Muscle of arm (tissue), 12 donors: ENCODE data around the gene LPIN1. TPM values are rescaled to one million over a fixed set of nuclear protein-coding genes. Genes with fewer than 3 reads are reported as not detected.
"Not testable (repeated sequence)": the region's sequence is repeated elsewhere in the genome, so short reads cannot be mapped to it uniquely, and the experiment has no call there.

Experiments used
- DNase-seq: peaks from one replicate; pipeline ENCODE4 v3.0.0-alpha.2; 2013
- polyA plus RNA-seq, 12 donors: library from polyadenylated mRNA; unstranded; fragments of 120-200 nt; gene quantifications; one replicate each; pipeline ENCODE4 v1.2.1, GENCODE V29; 2013; ENCODE audit not compliant: insufficient read length in 12 of 12

The LPIN1 gene
- polyA plus RNA-seq, 12 donors, result 13.8 to 207 (median 21.0) TPM

DNA sequence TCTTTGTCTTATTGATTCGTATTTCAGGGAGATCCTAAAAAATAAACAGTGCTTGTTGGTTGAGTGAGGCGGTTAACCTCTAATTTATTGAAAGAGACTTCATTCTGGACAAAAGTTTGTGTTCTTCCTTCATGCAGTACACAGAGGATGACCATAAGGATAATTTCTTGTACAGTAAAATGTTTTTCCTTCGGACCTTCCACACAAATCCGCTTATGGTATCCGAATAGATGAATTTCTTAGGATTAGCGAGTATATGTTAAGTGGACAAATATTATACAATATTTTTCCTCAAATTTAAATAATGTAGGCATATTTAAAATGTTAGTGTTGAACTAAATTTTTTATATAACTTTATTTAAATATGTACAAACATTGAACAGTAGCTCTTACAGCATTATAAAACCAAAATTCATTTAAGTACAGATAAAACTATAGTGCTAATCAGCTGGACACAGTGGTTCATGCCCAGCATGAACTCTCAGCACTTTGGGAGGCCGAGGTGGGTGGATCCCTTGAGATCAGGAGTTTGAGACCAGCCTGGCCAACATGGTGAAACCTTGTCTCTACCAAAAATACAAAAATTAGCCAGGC lies 84.4 kb downstream of the LPIN1 start:
- DNase-seq, result no peak

DNA sequence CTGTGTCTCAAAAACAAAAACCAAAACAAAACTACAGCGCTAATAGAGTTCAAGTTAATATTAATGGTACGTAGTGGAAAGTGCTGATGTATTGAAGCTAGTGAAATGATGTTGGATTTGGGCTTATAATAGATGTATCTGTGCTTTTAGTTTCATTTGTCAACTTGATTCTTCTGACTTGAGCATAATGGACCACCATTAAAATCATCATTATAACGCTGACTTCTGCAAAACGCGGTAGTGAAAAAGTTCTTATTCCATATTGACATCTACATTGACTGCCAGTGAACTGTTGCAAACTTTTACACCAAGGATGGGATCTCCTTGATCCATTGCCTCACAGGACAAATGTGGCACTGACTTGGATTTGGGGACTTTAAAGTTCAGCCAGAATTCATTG lies 85.0 kb downstream of the LPIN1 start:
- no peak for DNase-seq

DNA sequence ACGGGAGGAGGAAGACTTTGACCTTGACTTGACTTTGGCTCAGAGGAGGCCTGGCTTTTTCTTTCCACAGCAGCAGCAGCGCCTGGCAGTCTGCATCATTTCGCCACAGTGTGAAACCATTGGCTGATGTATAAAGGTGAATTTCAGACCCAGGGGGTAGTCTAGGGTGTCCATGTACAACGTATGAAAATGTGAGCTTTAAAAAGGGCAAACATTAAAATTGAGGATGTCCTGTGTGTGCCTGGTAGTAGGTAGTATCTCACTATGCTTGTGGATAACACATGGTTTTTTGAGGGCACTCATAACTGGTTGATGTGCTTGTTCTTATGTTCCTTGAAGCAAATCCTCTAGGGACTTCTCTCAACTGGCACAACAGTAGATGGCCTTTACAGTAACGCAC lies 86.1 kb downstream of the LPIN1 start:
- no peak for DNase-seq

- DNase-seq, result no peak
These were observed 87.2 kb downstream of the LPIN1 start for GRCh38 chr2:11833601-11834000.

GRCh38 chr2:11835403-11835802 lies 89.0 kb downstream of the LPIN1 start:
- no peak for DNase-seq

DNA sequence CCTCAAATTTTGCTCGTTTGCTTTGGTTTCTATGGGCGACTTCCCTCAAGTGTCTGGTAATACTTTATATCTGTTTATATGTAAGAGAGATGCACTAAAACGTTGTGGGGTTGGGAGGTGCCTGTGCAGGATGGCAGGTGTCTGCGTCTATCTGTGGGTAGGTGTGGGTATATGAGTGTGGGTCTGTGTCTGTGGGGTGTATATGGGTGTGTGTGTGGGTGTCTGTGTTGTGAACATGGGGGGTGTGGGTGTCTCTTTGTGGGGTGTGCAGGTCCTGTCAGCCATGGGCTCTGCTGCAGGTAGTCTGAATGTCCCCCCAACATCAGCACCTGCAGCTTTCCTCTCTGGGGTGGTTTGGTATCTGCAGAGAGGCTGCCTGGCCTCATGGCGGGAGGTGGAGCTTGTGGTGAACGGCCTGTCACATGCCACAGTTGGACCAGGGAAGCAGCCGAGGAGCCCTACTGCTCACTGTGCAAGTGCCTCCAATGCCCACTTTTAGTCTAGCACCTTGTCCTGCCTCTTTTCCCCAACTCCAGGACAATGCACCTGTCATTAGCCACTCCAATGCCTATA lies 90.3 kb downstream of the LPIN1 start:
- no peak for DNase-seq

- DNase-seq, result no peak
These were observed 91.7 kb downstream of the LPIN1 start for GRCh38 chr2:11837875-11838734.

GRCh38 chr2:11839916-11840315 lies 93.5 kb downstream of the LPIN1 start:
- DNase-seq, result no peak

DNA sequence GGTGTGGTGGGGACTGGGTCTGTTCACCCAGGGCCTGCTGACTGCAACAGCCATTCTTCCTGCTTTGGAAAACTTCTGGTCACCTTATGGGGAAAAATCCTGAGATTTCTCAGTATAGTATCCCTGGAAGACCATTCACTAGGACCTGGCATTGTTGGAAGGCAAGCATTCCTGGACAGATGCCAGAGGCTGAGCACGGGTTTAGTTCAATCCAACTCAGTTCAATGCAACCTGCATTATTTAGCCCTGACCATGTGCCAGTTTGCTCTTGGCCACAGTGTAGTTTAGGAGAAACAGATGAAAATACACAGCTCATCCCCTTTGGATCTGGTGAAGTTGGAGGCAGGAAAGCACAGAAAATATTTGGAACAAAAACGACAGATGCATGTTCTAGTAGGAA lies 95.9 kb downstream of the LPIN1 start:
- DNase-seq, result no peak

- not testable (repeated sequence) for DNase-seq
These were observed 98.4 kb downstream of the LPIN1 start for GRCh38 chr2:11844798-11845197.

- DNase-seq, result not testable (repeated sequence)
These were observed 101.5 kb downstream of the LPIN1 start for GRCh38 chr2:11847935-11848334.

DNA sequence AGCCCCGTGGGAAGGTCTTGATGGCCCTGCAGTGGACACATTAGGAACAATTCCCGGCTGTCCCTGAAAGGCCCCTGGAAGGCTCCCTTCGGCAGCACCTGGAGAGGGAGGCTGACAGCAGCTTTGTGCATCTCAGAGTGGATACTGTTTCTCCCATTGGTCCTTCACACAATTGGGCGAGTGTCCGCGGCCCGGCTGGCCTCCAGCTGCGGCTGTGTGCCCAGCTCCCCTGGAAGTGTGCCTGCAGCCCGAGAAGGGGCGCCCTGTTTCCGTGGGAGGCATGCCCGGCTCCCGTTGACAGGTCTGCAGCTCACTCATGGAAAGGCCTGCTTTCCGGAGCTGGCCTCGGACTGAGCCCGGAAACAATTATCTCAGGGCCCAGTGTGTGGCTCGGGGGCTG lies 103.7 kb downstream of the LPIN1 start:
- no peak for DNase-seq

DNA sequence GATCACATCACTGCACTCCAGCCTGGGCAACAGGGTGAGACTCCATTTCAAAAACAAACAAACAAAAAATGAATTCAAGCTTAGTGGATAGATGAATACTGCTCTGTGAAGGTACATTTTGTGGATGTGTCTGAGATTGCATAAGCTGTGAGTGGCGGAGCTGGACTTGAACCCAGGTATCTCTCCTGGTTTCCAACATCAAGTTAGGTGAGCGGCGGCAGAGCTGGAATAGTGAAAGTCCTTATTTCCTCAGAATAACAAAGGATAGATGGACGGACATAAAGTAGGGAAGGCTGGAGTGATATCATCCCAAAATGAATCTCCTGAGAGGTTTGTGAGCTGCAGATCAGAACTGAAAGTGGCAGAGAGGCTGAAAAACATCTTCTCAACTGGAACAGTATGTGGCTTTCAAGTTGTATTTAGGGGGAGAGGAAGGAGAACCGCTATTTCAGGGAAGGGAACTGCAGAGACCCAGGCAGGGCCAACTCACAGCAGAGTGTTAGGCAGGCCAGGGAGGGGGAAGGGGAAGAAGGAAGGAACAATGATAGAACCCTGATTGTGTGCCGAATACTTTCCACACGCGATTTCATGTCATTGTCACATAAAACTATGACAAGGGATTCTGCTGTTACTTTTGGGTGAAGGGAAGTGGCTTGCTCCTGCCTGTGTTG lies 106.2 kb downstream of the LPIN1 start:
- DNase-seq, result no peak

DNA sequence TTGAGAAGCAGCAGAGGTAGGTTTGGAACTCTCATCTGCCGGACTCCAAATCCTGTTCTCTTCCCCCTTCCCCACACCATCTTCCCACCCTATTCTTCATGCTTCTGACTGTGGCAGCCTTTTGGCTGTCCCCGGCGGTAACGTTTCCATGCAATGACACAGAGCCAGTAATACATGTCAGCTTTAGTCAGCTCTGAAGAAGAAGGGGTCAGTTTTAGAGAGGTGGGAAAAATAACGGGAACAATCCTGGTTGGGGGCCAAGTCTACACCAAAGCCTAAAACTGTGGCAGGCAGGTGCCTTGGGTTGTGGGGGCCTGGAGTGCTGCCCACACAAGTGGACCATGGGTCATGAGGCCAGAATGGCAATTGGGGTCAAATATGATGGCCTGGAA lies 106.8 kb downstream of the LPIN1 start:
- DNase-seq, result no peak

- DNase-seq, result no peak
These were observed 108.8 kb downstream of the LPIN1 start for GRCh38 chr2:11855064-11855760.

DNA sequence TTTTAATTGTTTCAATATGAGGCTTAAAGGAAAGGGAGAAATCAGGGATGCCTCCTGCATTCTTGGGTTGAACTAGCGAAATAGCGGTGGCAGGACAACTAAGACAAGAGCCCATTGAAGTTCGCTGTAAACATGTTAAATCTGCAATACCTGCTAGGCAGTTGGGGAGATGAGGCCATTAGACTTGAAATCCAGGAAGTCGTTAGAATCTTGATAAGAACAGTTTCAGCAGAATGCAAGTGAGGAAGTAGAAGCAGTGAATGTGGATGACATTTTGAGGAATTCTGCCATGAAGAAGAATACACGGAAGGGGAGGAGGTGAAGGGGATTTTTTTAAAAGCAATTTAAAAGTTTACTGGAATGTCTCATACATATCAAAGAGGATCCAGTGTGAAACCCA lies 109.7 kb downstream of the LPIN1 start:
- DNase-seq, result no peak

DNA sequence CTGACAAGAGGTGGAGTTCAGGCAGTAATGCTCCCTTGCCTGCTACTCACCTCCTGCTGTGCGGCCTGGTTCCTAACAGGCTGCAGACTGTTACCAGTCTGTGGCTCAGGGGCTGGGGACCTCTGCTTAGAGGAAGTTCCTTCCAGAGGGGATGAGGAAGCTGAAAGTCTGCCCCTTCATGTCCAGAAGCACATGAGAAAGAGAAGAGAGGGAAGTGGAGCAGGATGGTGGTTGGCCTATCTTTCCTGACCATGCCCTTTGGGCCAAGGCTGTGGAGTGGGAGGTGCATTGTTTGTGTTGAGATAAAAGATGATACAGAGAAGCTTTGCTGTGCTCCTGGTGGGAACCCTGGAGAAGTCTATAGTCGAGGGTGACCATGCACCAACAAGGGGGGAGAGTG lies 112.5 kb downstream of the LPIN1 start:
- DNase-seq, result no peak

DNA sequence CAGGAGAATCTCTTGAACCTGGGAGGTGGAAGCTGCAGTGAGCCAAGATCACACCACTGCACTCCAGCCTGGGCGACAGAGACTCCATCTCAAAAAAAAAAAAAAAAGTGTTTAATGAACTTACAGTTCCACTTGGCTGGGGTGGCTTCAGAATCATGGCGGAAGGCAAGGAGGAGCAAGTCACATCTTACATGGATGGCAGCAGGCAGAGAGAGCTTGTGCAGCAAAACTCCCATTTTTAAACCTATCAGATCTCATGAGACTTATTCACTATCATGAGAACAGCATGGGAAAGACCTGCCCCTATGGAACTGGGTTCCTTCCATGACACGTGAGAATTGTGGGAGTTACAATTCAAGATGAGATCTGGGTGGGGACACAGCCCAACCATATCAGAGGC lies 113.5 kb downstream of the LPIN1 start:
- not testable (repeated sequence) for DNase-seq

DNA sequence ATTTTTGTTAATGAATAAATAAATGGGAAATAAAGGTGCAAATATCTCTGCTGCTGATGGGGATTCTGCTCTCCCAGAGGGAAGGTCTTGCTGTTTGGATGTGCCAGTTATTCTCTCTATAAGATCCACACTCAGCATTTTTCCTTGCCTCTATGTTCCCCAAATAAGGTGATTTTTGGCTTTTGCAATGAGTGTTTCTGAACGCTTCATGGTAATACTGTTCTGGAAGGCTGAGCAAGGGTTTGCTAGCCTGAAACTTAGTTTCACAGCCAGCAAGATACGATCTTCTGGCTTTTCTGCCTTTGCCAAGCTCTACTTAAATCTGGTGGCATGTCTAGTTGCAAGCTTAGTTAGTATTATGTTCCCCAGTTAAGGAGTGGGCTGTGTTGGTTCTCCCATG lies 114.6 kb downstream of the LPIN1 start:
- DNase-seq, result no peak

DNA sequence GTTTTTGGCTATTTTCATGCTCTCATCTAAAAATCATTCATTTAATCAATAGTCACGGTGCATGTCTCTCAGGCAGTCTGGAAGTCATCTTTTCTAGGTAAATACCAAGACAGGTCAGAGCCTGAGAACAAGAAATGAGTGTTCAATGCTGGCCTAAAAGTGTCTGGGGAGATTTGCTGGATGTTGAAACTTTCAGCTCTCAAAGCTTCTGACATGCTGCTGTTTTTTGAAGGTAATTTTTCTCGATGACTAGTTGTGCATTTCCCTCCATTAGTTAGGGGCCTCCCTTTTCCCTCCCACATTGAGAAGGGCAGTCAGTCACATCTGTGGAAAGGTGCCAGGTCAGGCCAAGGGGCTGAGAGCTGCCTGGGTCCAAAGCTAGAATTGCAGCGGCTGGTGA lies 115.6 kb downstream of the LPIN1 start:
- no peak for DNase-seq

GRCh38 chr2:11863103-11863502 lies 116.7 kb downstream of the LPIN1 start:
- no peak for DNase-seq
